AG10803 (cell line): ENCODE measurements around the gene SH2D6.
"Not testable (repeated sequence)": the region's sequence is repeated elsewhere in the genome, so short reads cannot be mapped to it uniquely, and the experiment has no call there.

Experiments used
- DNase-seq: peaks from one replicate; pipeline ENCODE4 v3.0.0; 2010; ENCODE audit warnings: low read depth
- H3K4me3 ChIP-seq: 2 replicates; pipeline ENCODE4 v1.5.1; 2011; ENCODE audit warnings: mild to moderate bottlenecking, low read length, control low read depth
- TF ChIP-seq, protein P1 (sequence below): conservative IDR thresholded peaks from 2 replicates; pipeline ENCODE4 v1.5.1; 2011; ENCODE audit warnings: mild to moderate bottlenecking, low read length, control low read depth, inconsistent platforms

SH2D6 gene

DNA sequence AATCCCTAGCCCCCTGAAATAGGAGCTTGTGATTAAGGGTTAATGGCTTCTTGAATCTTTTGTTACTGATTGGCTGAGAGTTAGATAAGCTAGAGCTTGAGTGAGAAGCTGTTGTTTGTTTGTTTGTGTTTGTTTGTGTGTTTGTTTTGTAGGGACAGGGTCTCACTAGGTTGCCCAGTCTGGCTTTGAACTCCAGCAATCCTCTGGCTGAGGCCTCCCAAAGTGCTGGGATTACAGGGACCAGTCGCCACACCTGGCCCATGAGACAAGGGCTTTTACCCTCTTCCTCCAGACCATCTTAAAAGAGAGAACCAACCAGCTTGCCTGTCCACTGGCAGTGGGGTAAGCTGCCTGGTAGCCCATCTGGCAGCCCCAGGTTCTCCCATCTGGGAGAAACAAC, 58.1 kb downstream of the SH2D6 start:
- TF ChIP-seq, protein P1, sequence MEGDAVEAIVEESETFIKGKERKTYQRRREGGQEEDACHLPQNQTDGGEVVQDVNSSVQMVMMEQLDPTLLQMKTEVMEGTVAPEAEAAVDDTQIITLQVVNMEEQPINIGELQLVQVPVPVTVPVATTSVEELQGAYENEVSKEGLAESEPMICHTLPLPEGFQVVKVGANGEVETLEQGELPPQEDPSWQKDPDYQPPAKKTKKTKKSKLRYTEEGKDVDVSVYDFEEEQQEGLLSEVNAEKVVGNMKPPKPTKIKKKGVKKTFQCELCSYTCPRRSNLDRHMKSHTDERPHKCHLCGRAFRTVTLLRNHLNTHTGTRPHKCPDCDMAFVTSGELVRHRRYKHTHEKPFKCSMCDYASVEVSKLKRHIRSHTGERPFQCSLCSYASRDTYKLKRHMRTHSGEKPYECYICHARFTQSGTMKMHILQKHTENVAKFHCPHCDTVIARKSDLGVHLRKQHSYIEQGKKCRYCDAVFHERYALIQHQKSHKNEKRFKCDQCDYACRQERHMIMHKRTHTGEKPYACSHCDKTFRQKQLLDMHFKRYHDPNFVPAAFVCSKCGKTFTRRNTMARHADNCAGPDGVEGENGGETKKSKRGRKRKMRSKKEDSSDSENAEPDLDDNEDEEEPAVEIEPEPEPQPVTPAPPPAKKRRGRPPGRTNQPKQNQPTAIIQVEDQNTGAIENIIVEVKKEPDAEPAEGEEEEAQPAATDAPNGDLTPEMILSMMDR, result no peak
- no peak for DNase-seq
- H3K4me3 ChIP-seq, result no peak overlapping the region

DNA sequence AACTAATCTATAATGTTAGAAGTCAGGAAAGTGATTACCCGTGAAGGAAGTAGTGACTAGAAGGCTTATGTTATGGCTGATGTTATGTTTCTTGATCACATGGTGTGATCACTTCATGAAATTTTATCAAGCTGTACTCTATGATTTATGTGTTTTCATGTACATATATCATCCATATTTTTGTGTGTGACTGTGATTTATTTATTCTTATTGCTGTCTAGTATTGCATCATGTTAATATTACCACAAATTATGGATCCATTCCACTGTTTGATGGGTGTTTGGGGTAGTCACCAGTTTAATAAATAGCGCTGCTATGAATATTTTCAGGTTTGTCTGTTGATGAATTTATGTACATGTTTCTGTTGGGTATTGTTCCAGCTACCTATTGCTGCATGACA, 59.4 kb downstream of the SH2D6 start:
- TF ChIP-seq, protein P1, result no peak
- H3K4me3 ChIP-seq, result no peak overlapping the region
- DNase-seq, result no peak

DNA sequence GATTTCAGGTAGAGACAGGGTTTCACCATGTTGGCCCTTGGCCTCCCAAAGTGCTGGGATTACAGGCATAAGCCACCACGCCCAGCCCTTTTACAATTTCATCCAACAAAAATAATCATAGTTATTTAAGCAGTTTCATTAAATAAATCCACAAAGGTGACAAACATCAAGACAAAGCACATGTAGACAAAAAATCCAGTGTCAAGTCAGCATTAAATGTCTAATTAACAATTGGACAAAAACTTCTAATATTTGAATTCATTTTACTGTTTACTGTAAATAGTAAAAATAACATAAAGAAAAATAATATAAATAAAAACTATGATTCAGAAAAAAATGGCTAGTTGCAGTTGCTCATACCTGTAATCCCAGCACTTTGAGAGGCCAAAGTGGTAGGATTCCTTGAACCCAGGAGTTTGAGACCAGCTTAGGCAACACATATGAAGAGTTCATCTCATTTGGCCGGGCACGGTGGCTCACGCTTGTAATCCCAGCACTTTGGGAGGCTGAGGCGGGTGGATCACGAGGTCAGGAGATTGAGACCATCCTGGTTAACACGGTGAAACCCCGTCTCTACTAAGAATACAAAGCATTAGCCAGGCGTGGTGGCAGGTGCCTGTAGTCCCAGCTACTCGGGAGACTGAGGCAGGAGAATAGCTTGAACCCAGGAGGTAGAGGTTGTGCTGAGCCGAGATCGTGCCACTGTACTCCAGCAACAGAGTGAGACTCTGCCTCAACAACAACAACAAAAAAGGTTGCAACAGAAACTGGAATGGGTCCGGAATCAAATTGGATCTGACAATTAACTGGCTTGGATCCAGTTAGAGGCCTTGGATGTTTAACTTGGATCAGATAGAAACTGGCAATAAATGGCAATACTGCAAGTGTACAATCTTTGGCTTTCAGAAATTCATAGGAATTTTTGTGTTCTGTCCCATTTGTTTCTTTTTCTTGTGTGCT, 63.6 kb downstream of the SH2D6 start:
- TF ChIP-seq, protein P1, result no peak

DNA sequence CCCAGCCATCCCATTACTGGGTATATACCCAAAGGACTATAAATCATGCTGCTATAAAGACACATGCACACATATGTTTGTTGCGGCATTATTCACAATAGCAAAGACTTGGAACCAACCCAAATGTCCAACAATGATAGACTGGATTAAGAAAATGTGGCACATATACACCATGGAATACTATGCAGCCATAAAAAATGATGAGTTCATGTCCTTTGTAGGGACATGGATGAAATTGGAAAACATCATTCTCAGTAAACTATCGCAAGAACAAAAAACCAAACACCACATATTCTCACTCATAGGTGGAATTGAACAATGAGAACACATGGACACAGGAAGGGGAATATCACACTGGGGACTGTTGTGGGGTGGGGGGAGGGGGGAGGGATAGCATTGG, 66.1 kb downstream of the SH2D6 start:
- not testable (repeated sequence) for H3K4me3 ChIP-seq, DNase-seq

More for the DNA sequence above, 63.6 kb downstream of the SH2D6 start:
- H3K4me3 ChIP-seq, result no peak overlapping the region
- DNase-seq, result no peak

DNA sequence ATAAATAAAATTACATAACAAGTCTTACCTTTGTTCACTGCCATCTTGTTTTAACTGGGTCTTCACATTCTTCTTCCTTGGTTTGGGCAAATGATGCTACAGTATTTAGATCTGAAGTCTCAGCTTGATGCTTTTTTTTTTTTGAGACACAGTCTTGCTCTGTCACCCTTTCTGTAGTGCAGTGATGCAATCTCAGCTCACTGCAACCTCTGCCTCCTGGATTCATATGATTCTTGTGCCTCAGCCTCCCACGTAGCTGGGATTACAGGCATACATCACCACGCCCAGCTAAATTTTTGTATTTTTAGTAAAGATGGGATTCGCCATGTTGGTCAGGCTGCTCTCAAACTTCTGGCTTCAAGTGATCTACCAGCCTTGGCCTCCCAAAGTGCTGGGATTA, 67.3 kb downstream of the SH2D6 start:
- peak; percentile 32 for DNase-seq
- TF ChIP-seq, protein P1, result no peak
- no peak overlapping the region for H3K4me3 ChIP-seq
